Skeletal muscle cell (primary cell): Measurements from ENCODE around the gene HS3ST4.

Source experiments
- DNase-seq: peaks from one replicate; pipeline ENCODE4 v3.0.0-alpha.2; 2010; ENCODE audit warnings: low read depth
- H3K4me3 ChIP-seq: 2 replicates; pipeline ENCODE4 v1.5.1; 2011; ENCODE audit warnings: low read depth, mild to moderate bottlenecking, control low read depth, low read length, moderate library complexity

HS3ST4 gene

GRCh38 chr16:26137956-26138355, 446.2 kb downstream of the HS3ST4 start:
- no peak for DNase-seq
- no peak overlapping the region for H3K4me3 ChIP-seq

GRCh38 chr16:26139091-26139490, 447.3 kb downstream of the HS3ST4 start:
- no peak for DNase-seq
- no peak overlapping the region for H3K4me3 ChIP-seq

- no peak overlapping the region for H3K4me3 ChIP-seq
- no peak for DNase-seq
These were observed 448.1 kb downstream of the HS3ST4 start for GRCh38 chr16:26139884-26140283.

- DNase-seq: no peak
- no peak overlapping the region for H3K4me3 ChIP-seq
These were observed 457.8 kb downstream of the HS3ST4 start for GRCh38 chr16:26149364-26150190.

- DNase-seq: no peak
- no peak overlapping the region for H3K4me3 ChIP-seq
These were observed 463.5 kb downstream of the HS3ST4 start for GRCh38 chr16:26155221-26155620.

GRCh38 chr16:26157319-26157718, 465.6 kb downstream of the HS3ST4 start:
- H3K4me3 ChIP-seq: no peak overlapping the region

GRCh38 chr16:26158142-26158759, 466.5 kb downstream of the HS3ST4 start:
- no peak for DNase-seq
- H3K4me3 ChIP-seq: no peak overlapping the region

More at GRCh38 chr16:26157319-26157718, 465.6 kb downstream of the HS3ST4 start:
- no peak for DNase-seq

GRCh38 chr16:26161461-26162180, 469.9 kb downstream of the HS3ST4 start:
- DNase-seq: no peak
- no peak overlapping the region for H3K4me3 ChIP-seq

- no peak for DNase-seq
- H3K4me3 ChIP-seq: no peak overlapping the region
These were observed 477.7 kb downstream of the HS3ST4 start for GRCh38 chr16:26169473-26169872.

- DNase-seq: no peak
- no peak overlapping the region for H3K4me3 ChIP-seq
These were observed 484.2 kb downstream of the HS3ST4 start for GRCh38 chr16:26175944-26176343.

GRCh38 chr16:26177438-26177837, 485.7 kb downstream of the HS3ST4 start:
- DNase-seq: no peak
- H3K4me3 ChIP-seq: no peak overlapping the region

- DNase-seq: no peak
- H3K4me3 ChIP-seq: no peak overlapping the region
These were observed 486.5 kb downstream of the HS3ST4 start for GRCh38 chr16:26178298-26178697.

GRCh38 chr16:26186091-26186615, 494.4 kb downstream of the HS3ST4 start:
- no peak for DNase-seq
- H3K4me3 ChIP-seq: no peak overlapping the region
